ENCODE measurements around the gene PYCR2.
A peak's percentile ranks its signal among the peaks of the same experiment; 100 is the strongest.
"Not testable (repeated sequence)": the region's sequence is repeated elsewhere in the genome, so short reads cannot be mapped to it uniquely, and the experiment has no call there.

The PYCR2 gene

DNA sequence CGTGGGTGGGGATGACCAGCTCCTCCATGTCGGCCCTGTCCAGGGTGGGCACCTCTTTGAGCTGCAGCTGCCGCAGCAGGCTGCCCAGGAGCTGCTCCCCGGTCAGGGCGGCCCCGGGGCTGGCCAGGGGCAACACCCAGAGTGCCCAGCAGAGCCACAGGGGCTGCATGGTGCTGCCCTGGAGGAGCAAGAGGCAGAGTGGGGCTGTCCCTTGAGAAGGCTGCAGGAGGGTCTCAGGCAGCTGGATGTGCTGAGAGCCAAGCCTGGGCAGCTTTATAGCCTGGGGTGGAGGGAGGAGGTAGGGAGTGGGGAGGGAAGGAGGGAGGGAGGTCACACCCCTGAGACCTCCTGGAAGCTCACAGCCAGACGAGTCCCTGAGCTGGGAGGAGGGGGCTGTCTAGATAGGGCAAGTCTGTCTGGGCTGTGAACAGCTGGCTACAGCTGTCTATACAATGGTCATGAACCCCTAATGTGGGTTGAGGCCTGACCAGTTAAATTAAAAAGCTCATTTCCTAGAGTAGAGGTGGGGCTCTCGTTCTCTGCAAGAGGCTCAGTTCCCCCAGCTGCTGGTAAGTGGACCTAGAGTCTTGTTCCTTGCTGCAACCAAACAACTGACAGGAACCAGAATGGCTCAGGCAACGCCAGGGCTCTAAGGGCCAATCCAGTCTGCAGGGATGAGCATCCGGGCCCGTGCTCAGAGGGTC lies 35.0 kb downstream of the PYCR2 start, which contains the start of gene LEFTY1:
Gene LEFTY1 (minus strand): TSS at position 249 of the 704 bp plus-strand sequence. CDS start 80 bp downstream, at position 169.
- no peak for DNase-seq

- DNase-seq: no peak
Observed at GRCh38 chr1:225888289-225888897, 35.7 kb downstream of the PYCR2 start.

DNA sequence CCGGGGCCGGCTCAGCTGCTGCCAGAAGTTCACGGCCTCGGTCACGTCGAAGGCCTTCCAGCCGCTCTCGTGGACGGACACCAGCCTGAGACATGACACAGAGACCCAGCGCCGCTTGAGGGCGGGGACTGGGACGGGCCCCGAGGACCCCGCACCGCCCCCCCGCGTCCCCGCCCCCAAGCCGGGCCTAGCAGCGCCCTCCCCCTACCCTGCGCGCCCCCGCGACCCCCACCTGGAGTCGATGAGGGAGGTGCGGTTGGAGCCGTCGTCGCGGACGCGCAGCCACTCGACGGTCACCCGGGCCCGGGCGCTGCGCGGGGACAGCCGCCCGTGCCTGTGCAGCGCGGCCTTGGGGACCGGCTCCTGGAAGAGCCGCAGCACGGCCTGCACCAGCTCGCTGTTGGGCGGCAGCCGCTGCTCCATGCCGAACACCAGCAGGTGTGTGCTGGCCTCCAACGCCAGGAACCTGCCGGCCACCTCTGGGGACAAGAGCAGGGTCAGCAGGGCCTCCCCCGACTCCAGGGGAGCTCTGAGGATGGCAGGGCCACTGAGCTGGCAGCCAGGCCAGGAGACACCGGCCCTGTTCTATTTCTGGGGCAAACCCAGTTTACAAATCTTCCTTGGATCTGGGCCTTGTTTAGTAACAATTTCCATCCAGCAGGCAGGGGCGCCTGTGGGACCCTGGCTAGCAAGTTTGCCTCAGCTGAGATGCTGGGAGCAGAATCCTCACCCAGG lies 36.3 kb downstream of the PYCR2 start:
- DNase-seq: not testable (repeated sequence)

GRCh38 chr1:225887030-225887314 lies 37.1 kb downstream of the PYCR2 start:
- no peak for DNase-seq

GRCh38 chr1:225886159-225887029 lies 37.7 kb downstream of the PYCR2 start:
- no peak for DNase-seq

GRCh38 chr1:225885336-225885735 lies 38.7 kb downstream of the PYCR2 start:
- DNase-seq: no peak

- DNase-seq: no peak
Observed at GRCh38 chr1:225883616-225884265, 40.3 kb downstream of the PYCR2 start.

DNA sequence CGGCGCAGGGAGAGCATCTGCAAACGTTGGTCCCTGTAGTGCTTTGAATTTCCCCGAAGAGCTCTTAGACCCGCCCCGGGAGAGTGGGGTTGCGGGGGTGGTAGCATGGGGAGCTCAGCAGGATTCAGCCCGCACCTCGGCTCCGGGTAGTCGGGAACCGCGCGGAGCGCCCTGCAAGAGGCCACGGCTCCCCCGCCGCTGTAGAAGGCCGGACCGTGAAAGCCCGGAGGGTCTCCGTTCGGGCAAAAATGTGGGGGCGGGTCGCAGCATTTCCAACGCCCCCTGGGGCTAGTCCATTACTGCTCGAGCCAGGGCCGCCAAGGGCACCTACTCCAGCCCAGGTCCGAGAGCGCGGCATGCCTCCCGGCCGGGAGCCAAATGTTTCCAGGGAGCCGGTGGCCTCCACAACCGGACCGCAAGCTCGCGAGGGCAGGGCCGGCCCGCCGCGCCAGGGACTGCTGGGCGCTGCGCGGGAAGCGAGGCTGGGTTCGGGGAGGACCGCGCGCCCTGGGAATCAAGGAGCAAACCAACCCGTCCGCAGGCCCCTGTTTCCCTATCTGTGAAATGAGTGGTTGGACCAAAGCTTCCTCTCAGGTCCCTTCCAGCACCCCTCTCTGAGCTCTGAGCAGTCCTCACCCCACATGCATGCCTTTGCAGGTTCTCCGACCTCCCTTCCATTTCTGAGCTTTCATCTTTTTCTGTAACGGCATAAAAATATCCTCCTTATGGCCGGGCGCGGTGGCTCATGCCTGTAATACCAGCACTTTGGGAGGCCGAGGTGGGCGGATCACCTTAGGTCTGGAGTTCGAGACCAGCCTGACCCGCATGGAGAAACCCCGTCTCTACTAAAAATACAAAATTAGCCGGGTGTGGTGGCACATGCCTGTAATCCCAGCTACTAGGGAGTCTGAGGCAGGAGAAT lies 41.1 kb downstream of the PYCR2 start:
- peak; percentile 33 for DNase-seq

- DNase-seq: peak; percentile 48
Observed at GRCh38 chr1:225881959-225882693, 41.9 kb downstream of the PYCR2 start, which contains the start of gene TMEM63A. TSS of gene TMEM63A (minus strand) at chr1:225882380. CDS start at chr1:225877580, 4,800 bp downstream.

DNA sequence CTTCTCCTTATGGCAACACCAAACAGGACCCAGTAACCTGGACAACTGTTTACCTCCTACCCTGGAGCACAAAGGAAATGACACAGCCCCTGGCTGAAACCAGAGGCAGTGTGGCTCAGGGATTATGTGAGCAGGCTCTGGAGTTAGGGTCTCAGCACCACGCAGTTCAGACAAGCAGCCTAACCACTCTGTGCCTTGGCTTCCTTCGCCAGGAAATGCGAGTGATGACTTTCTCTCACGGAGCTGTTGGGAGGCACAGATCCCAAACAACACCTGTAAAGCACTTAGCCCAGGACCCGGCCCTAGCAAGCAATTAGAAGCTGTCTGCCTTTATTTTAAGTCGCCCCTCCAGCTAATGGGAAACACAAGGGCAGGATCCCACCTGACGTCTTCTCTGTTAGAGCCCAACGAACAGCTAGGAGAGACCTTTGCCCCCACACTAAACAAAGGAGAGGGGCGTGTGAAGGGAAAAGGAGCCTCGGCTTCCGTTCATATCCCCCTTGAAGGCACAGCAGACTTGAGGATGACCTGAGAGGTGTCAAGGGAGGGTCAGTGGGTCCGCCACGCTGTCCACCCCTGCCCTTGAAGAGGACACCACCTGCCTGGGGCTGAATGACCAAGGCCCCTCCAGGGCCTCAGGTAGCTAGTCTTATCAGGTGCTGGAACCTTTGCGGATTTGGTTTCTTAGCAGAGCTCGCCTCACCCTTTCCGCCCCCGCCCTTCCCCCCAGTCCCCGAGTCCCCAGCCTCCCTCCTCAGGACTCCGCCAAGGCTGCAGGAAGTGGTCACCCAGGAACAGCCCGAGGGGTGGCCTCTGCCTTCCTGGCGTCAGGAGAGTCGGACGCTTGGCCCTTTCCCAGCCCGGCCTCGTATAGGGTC lies 42.7 kb downstream of the PYCR2 start:
- DNase-seq: no peak

- no peak for DNase-seq
Observed at GRCh38 chr1:225880636-225881035, 43.4 kb downstream of the PYCR2 start.

- DNase-seq: no peak
Observed at GRCh38 chr1:225880222-225880588, 43.8 kb downstream of the PYCR2 start.

GRCh38 chr1:225879521-225880221 lies 44.4 kb downstream of the PYCR2 start:
- DNase-seq: no peak

DNA sequence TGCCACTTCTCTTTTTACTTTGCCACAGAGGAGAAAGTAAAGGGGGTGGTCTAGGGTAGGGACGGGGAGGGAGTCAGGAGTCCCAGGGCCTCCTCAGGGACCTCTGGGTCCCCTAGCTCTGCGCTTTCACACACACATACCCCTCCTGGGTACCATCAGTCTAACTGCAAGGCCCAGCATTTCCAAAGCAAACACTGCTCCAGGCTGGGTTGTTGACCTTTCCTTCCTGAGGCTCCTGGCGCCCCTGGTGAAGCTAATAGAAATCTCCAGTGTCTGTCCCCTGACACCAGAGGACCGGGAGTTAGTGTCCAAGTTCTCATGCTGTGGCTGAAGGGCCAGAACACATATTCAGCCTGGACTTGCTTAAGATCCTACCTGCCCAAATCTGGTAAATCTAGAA lies 45.8 kb downstream of the PYCR2 start:
- no peak for DNase-seq

DNA sequence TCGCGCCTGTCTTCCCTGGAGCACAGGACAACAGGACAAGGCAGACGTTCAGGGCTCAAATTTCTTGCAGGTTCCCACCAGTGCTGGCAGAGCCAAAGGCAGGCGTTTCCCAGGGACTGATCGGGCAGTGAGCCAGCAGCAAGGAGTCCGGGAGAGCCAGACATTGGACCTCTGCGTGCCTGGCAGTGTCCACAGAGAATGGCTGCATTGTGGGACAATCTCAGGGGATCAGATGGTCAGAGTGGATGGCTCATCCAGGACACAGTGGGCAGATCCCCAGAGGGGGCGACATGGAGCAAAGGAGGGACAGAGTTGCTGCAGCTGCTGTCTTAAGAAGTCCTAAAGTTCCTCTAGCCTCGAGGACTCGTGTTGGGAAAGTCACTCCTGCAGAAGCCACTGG lies 46.5 kb downstream of the PYCR2 start:
- DNase-seq: no peak

GRCh38 chr1:225876900-225877510 lies 47.0 kb downstream of the PYCR2 start:
- DNase-seq: no peak

GRCh38 chr1:225875044-225875815 lies 48.8 kb downstream of the PYCR2 start:
- DNase-seq: no peak

- no peak for DNase-seq
Observed at GRCh38 chr1:225874431-225874830, 49.6 kb downstream of the PYCR2 start.

Data from NCI-H226 (cell line).